Panc1 (cell line): ENCODE data around the gene AMBRA1. TPM values are rescaled to one million over a fixed set of nuclear protein-coding genes. Genes with fewer than 3 reads are reported as not detected.

ENCODE experiments used
- ATAC-seq: fragments of 200-7000 bp; cut with Tn5 transposase; 2 replicates; pipeline ENCODE4 v1.9.1; 2020; ENCODE audit warnings: mild to moderate bottlenecking, moderate library complexity
- BruUV-seq: library from RNA; stranded (reverse); fragments of 400-500 nt; replicated peaks from 2 replicates; lab custom pipeline; 2021; lab: Mats Ljungman, UMichigan
- CTCF ChIA-PET: fragments of 300-600 bp; sonication (Branson Sonifier 250); formaldehyde crosslinking; loops from one replicate; lab custom pipeline; 2022; ENCODE audit warnings: antibody characterized with exemption; lab: Charles Lee
- POLR2A ChIA-PET: fragments of 300-600 bp; sonication (Branson Sonifier 250); formaldehyde crosslinking; loops from one replicate; lab custom pipeline; 2022; ENCODE audit warnings: antibody characterized with exemption; lab: Charles Lee
- DNase-seq: peaks from one replicate; pipeline ENCODE4 v3.0.0-alpha.2; 2010; ENCODE audit warnings: low read depth, low spot score
- H3K27ac ChIP-seq: 2 replicates; pipeline ENCODE4 v1.5.1; 2011; ENCODE audit warnings: mild to moderate bottlenecking, low read length, inconsistent platforms
- H3K27me3 ChIP-seq: fragments of 200-500 bp; sonication (Bioruptor generic); 2 replicates; pipeline ENCODE4 v1.6.0; 2014; ENCODE audit warnings: low read length, inconsistent platforms; ENCODE audit not compliant: control insufficient read depth, insufficient read depth
- H3K36me3 ChIP-seq: fragments of 200-500 bp; sonication (Bioruptor generic); 2 replicates; pipeline ENCODE4 v1.5.1; 2014; ENCODE audit warnings: inconsistent platforms, mild to moderate bottlenecking, low read length, moderate library complexity; ENCODE audit not compliant: control insufficient read depth, insufficient read depth
- H3K4me1 ChIP-seq: 2 replicates; pipeline ENCODE4 v1.5.1; 2011; ENCODE audit warnings: inconsistent platforms, mild to moderate bottlenecking, low read length, moderate library complexity; ENCODE audit not compliant: control insufficient read depth, insufficient read depth
- H3K4me3 ChIP-seq, 2 experiments: 2 replicates each; pipeline ENCODE4 v1.5.1; 2011 to 2012; ENCODE audit warnings: low read depth in 2 of 2, low read length in 2 of 2, mild to moderate bottlenecking in 2 of 2, inconsistent platforms in 1 of 2, moderate library complexity in 1 of 2
- H3K9me3 ChIP-seq: fragments of 200-500 bp; sonication (Bioruptor generic); 2 replicates; pipeline ENCODE4 v1.5.1; 2014; ENCODE audit warnings: low read depth, mild to moderate bottlenecking, inconsistent platforms, low read length, moderate library complexity; ENCODE audit not compliant: control insufficient read depth, insufficient read depth
- POLR2AphosphoS5 ChIP-seq: IDR thresholded peaks from 2 replicates; pipeline ENCODE4 v1.6.1; 2012; ENCODE audit warnings: mild to moderate bottlenecking, low read depth, low read length, moderate library complexity
- SIN3A ChIP-seq: IDR thresholded peaks from 2 replicates; pipeline ENCODE4 v1.6.1; 2012; ENCODE audit warnings: low read depth, mild to moderate bottlenecking, low read length, moderate library complexity, borderline replicate concordance; ENCODE audit not compliant: insufficient read depth
- TCF7L2 ChIP-seq: IDR thresholded peaks from 2 replicates; pipeline ENCODE4 v1.6.1; 2011; ENCODE audit warnings: mild to moderate bottlenecking, low read depth, low read length, inconsistent platforms
- in situ Hi-C: cut with HindIII; loops from 2 replicates; pipeline ENCODE4 v1.10.0; 2016; ENCODE audit warnings: low sequenced_read_pairs, low pct_unique_long_range_greater_than_20kb
- intact Hi-C: fragments of 100-400 bp; cut with micrococcal nuclease; formaldehyde crosslinking; loops from one replicate; pipeline ENCODE4 v1.10.0; 2022; ENCODE audit not compliant: unreplicated experiment
- total RNA-seq: library from RNA; stranded (reverse); gene quantifications from one replicate; pipeline ENCODE4 v1.2.1, GENCODE V29; 2021; ENCODE audit not compliant: unreplicated experiment
- TF ChIP-seq, protein P1 (sequence below): fragments of 450-650 bp; IDR thresholded peaks from 2 replicates; pipeline ENCODE4 v1.5.1; 2017; ENCODE audit warnings: mild to moderate bottlenecking
- TF ChIP-seq, protein P2 (sequence below), 2 experiments: IDR thresholded peaks; 2 replicates each; pipeline ENCODE4 v1.6.1; 2011 to 2012; ENCODE audit warnings: low read depth in 2 of 2, control low read depth in 1 of 2, low read length in 1 of 2, mild to moderate bottlenecking in 1 of 2, moderate library complexity in 1 of 2; ENCODE audit not compliant: insufficient read depth in 1 of 2

Gene AMBRA1
- total RNA-seq, 1 experiment from 2014 or later = 40.0 TPM

DNA sequence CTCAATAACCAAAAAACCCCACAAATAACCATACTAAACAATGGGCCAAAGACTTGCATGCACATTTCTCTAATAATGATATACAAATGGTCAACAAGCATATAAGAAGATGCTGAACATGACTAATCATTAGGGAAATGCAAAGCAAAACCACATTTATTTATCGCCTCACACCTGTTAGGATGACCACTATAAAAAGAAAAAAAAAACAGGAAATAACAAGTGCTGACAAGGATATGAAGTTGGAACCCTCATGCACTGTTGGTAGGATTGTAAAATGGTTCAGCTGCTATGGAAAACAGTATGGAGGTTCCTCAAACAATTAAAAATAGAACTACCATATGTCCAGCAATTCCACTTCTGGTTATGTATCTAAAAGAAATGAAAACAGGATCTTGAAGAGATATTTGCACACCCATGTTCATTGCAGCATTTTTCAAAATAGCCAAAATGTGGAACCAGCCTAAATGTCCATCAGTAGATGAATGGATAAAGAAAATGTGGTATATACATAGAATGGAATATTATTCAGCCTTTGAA is 66.2 kb downstream of the AMBRA1 start:
- CTCF ChIA-PET = no interaction called here
- Histone ChIP-seq H3K4me1 (peaks cover 10% of the 10 kb centered on the region), H3K4me3 (no peak overlapping the region), H3K27ac (no peak overlapping the region), H3K9me3 (peaks cover 7% of the 10 kb centered on the region; the same call in 1 of the 2 replicates), H3K27me3 (no peaks in the 10 kb centered on the region), H3K36me3 (no peaks in the 10 kb centered on the region)
- in situ Hi-C loops (no loop called here), intact Hi-C loops (no loop called here)
- no peak for TF ChIP-seq SIN3A
- TF ChIP-seq, protein P1, sequence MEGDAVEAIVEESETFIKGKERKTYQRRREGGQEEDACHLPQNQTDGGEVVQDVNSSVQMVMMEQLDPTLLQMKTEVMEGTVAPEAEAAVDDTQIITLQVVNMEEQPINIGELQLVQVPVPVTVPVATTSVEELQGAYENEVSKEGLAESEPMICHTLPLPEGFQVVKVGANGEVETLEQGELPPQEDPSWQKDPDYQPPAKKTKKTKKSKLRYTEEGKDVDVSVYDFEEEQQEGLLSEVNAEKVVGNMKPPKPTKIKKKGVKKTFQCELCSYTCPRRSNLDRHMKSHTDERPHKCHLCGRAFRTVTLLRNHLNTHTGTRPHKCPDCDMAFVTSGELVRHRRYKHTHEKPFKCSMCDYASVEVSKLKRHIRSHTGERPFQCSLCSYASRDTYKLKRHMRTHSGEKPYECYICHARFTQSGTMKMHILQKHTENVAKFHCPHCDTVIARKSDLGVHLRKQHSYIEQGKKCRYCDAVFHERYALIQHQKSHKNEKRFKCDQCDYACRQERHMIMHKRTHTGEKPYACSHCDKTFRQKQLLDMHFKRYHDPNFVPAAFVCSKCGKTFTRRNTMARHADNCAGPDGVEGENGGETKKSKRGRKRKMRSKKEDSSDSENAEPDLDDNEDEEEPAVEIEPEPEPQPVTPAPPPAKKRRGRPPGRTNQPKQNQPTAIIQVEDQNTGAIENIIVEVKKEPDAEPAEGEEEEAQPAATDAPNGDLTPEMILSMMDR = no peak
- TF ChIP-seq, protein P2, sequence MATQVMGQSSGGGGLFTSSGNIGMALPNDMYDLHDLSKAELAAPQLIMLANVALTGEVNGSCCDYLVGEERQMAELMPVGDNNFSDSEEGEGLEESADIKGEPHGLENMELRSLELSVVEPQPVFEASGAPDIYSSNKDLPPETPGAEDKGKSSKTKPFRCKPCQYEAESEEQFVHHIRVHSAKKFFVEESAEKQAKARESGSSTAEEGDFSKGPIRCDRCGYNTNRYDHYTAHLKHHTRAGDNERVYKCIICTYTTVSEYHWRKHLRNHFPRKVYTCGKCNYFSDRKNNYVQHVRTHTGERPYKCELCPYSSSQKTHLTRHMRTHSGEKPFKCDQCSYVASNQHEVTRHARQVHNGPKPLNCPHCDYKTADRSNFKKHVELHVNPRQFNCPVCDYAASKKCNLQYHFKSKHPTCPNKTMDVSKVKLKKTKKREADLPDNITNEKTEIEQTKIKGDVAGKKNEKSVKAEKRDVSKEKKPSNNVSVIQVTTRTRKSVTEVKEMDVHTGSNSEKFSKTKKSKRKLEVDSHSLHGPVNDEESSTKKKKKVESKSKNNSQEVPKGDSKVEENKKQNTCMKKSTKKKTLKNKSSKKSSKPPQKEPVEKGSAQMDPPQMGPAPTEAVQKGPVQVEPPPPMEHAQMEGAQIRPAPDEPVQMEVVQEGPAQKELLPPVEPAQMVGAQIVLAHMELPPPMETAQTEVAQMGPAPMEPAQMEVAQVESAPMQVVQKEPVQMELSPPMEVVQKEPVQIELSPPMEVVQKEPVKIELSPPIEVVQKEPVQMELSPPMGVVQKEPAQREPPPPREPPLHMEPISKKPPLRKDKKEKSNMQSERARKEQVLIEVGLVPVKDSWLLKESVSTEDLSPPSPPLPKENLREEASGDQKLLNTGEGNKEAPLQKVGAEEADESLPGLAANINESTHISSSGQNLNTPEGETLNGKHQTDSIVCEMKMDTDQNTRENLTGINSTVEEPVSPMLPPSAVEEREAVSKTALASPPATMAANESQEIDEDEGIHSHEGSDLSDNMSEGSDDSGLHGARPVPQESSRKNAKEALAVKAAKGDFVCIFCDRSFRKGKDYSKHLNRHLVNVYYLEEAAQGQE (IDR thresholded peaks at IDR 0.05; ENCODE audit: insufficient read depth in 1 of 2, low read depth in 2 of 2, low read length in 1 of 2) = no peak
- TF ChIP-seq POLR2AphosphoS5 = no peak
- no peak for TF ChIP-seq TCF7L2
- DNase-seq = no peak
- POLR2A ChIA-PET = no interaction called here
- BruUV-seq = no TSS peak
- ATAC-seq = no peak

DNA sequence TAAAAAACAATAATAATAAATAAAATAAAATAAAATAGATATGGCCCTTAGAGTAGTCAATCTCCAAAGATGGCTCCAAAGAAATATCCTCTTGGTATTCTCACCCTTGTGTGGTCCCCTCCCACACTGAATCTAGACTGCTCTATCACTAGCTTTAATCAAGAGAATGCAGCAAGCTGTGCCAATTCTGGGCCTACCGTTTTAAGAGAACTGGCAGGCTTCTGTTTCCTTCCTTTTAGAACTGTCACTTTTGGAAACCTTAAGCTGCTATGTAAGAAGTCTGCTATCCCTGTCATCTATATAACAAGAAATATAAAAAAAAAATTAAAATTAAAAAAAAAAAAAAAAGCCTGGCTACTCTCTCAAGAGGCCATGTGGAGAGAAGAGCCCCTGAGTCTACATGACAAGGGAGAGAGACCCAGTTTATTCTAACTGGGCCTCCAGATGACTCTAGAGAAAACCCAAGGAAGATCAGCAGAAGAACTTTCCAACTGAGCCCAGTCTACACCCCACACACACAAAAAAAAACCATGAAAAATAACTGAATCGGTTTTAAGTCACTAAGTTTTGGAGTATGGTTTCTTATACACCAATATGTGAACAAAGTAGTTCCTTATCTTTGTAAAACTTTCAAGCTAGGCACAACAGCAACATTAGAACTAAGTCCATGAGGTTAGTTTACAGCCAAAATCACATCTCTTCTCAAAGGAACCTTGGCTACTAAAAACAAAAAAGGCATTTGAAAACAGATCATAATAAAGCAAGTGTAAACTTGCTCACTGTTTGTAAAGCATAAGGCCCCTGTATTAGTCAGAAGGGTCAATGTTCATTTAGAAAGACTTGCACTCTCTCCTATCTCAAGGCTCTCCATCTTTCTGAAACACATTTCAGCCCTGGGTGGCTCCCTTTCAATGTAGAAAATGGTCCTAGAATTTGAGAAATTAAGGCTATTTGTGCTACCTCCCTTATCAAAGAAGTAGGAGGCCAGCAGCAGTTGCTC is 67.3 kb downstream of the AMBRA1 start:
- BruUV-seq = no TSS peak
- in situ Hi-C loops = no loop called here
- Histone ChIP-seq H3K36me3 (no peaks in the 10 kb centered on the region), H3K4me1 (peaks cover 13% of the 10 kb centered on the region), H3K9me3 (peaks cover 7% of the 10 kb centered on the region; the same call in 1 of the 2 replicates), H3K27me3 (no peaks in the 10 kb centered on the region), H3K4me3 (no peak overlapping the region), H3K27ac (no peak overlapping the region)
- intact Hi-C loops = no loop called here
- DNase-seq = no peak
- POLR2A ChIA-PET = interaction anchor here (0.7 kb wide), 1 partner anchor 18 kb away, joined by 4 read pairs; no protein-coding TSS in a partner anchor
- no peak for ATAC-seq
- TF ChIP-seq, protein P1 = no peak
- TF ChIP-seq POLR2AphosphoS5 = no peak
- CTCF ChIA-PET = interaction anchor here (0.6 kb wide), 1 partner anchor 23 kb away, joined by 3 read pairs; no protein-coding TSS in a partner anchor
